C1 segment of cervical spinal cord (tissue), 14 donors: ENCODE measurements around the gene PKM.
"Not testable (repeated sequence)": the region's sequence is repeated elsewhere in the genome, so short reads cannot be mapped to it uniquely, and the experiment has no call there.

Source experiments
- DNase-seq, 14 donors: peaks; one replicate each; lab custom pipeline; 2025; lab: John Stamatoyannopoulos, UW

Gene PKM

GRCh38 chr15:72231066-72231832 is at the start of gene PKM:
PKM (minus strand) TSS chr15:72231190; CDS start chr15:72219097, 12,093 bp downstream.
- DNase-seq: peak; percentile 53 to 94 (median 85)

GRCh38 chr15:72280751-72281150 is 49.8 kb upstream of the PKM start:
- DNase-seq: no peak

GRCh38 chr15:72278737-72279136 is 47.7 kb upstream of the PKM start:
- no peak for DNase-seq

GRCh38 chr15:72276326-72276700 is 45.3 kb upstream of the PKM start:
- no peak for DNase-seq

- not testable (repeated sequence) for DNase-seq
These were observed 44.8 kb upstream of the PKM start for GRCh38 chr15:72275635-72276325.

GRCh38 chr15:72272997-72273352 is 42.0 kb upstream of the PKM start:
- DNase-seq: no peak

- DNase-seq: peak; percentile 88 to 100 (median 98)
These were observed 41.4 kb upstream of the PKM start, which contains the start of gene PARP6 for GRCh38 chr15:72272213-72272996. PARP6 (minus strand) TSS chr15:72272554; CDS start chr15:72267477, 5,077 bp downstream.

GRCh38 chr15:72271895-72272212 is 40.9 kb upstream of the PKM start:
- peak in 1 of 14 donors; percentile 49 for DNase-seq

- DNase-seq: no peak
These were observed 40.2 kb upstream of the PKM start for GRCh38 chr15:72271221-72271620.

- DNase-seq: no peak
These were observed 38.7 kb upstream of the PKM start for GRCh38 chr15:72269739-72270138.

- DNase-seq: no peak
These were observed 34.0 kb upstream of the PKM start for GRCh38 chr15:72265031-72265430.

GRCh38 chr15:72252663-72253299 is 21.8 kb upstream of the PKM start:
- DNase-seq: no peak

GRCh38 chr15:72249142-72249810 is 18.3 kb upstream of the PKM start:
- no peak for DNase-seq

- DNase-seq: no peak
These were observed 17.5 kb upstream of the PKM start for GRCh38 chr15:72248514-72248913.

- no peak for DNase-seq
These were observed 11.9 kb upstream of the PKM start for GRCh38 chr15:72242775-72243370.

GRCh38 chr15:72239652-72240051 is 8.7 kb upstream of the PKM start:
- no peak for DNase-seq

GRCh38 chr15:72238586-72238985 is 7.6 kb upstream of the PKM start:
- DNase-seq: no peak

- DNase-seq: no peak
These were observed 6.8 kb upstream of the PKM start for GRCh38 chr15:72237853-72238224.

GRCh38 chr15:72237029-72237852 is 6.3 kb upstream of the PKM start:
- DNase-seq: peak in 3 of 14 donors; percentile 1 to 37 (median 26)

- DNase-seq: no peak
These were observed 5.5 kb upstream of the PKM start for GRCh38 chr15:72236381-72237003.
